Measurements from ENCODE around the gene EMC6.

Gene EMC6

GRCh38 chr17:3688027-3688553 is 19.5 kb downstream of the EMC6 start:
- H3K27me3 Mint-ChIP-seq (ENCODE audit: low read depth) = peaks cover 28% of the 10 kb centered on the region
- no peak overlapping the region for H3K27ac Mint-ChIP-seq
- TF ChIP-seq CTCF (IDR thresholded peaks at IDR 0.05; ENCODE audit: unreplicated experiment in 3 of 3) = no peak
- H3K4me3 Mint-ChIP-seq = no peak overlapping the region
- H3K4me1 Mint-ChIP-seq = no peaks in the 10 kb centered on the region
- no peaks in the 10 kb centered on the region for H3K9me3 Mint-ChIP-seq
- no peaks in the 10 kb centered on the region for H3K36me3 Mint-ChIP-seq (ENCODE audit: low read depth)

GRCh38 chr17:3688852-3689261 is 20.2 kb downstream of the EMC6 start:
- peaks cover 28% of the 10 kb centered on the region for H3K27me3 Mint-ChIP-seq (ENCODE audit: low read depth)
- TF ChIP-seq CTCF (IDR thresholded peaks at IDR 0.05; ENCODE audit: unreplicated experiment in 3 of 3) = no peak
- no peak overlapping the region for H3K4me3 Mint-ChIP-seq
- no peaks in the 10 kb centered on the region for H3K36me3 Mint-ChIP-seq (ENCODE audit: low read depth)
- no peaks in the 10 kb centered on the region for H3K4me1 Mint-ChIP-seq
- H3K9me3 Mint-ChIP-seq = no peaks in the 10 kb centered on the region
- no peak overlapping the region for H3K27ac Mint-ChIP-seq

GRCh38 chr17:3689262-3690093 is 20.9 kb downstream of the EMC6 start:
- Mint-ChIP-seq H3K4me3 (no peak overlapping the region), H3K27me3 (ENCODE audit: low read depth) (peaks cover 29% of the 10 kb centered on the region), H3K4me1 (peaks cover 2% of the 10 kb centered on the region), H3K27ac (no peak overlapping the region), H3K36me3 (ENCODE audit: low read depth) (no peaks in the 10 kb centered on the region), H3K9me3 (no peaks in the 10 kb centered on the region)
- TF ChIP-seq CTCF (IDR thresholded peaks at IDR 0.05; ENCODE audit: unreplicated experiment in 3 of 3) = no peak

- no peak overlapping the region for H3K27ac Mint-ChIP-seq
- no peaks in the 10 kb centered on the region for H3K36me3 Mint-ChIP-seq (ENCODE audit: low read depth)
- peaks cover 36% of the 10 kb centered on the region for H3K27me3 Mint-ChIP-seq (ENCODE audit: low read depth)
- H3K9me3 Mint-ChIP-seq = no peaks in the 10 kb centered on the region
- no peak overlapping the region for H3K4me3 Mint-ChIP-seq
- H3K4me1 Mint-ChIP-seq = peaks cover 6% of the 10 kb centered on the region
- no peak for TF ChIP-seq CTCF (IDR thresholded peaks at IDR 0.05; ENCODE audit: unreplicated experiment in 3 of 3)
Measured at GRCh38 chr17:3690094-3690715, 21.6 kb downstream of the EMC6 start.

GRCh38 chr17:3691617-3692067 is 23.0 kb downstream of the EMC6 start:
- Mint-ChIP-seq H3K4me3 (no peak overlapping the region), H3K9me3 (no peaks in the 10 kb centered on the region), H3K36me3 (ENCODE audit: low read depth) (no peaks in the 10 kb centered on the region), H3K27ac (no peak overlapping the region), H3K4me1 (peaks cover 6% of the 10 kb centered on the region), H3K27me3 (ENCODE audit: low read depth) (peaks cover 51% of the 10 kb centered on the region)
- no peak for TF ChIP-seq CTCF (IDR thresholded peaks at IDR 0.05; ENCODE audit: unreplicated experiment in 3 of 3)
